Ascending aorta (tissue), 2 donors: ENCODE measurements around the gene HMCN2. TPM values are rescaled to one million over a fixed set of nuclear protein-coding genes. Genes with fewer than 3 reads are reported as not detected.
A peak's percentile ranks its signal among the peaks of the same experiment; 100 is the strongest.

ENCODE experiments used
- DNase-seq, 2 donors: peaks; one replicate each; pipeline ENCODE4 v3.0.0-alpha.2; 2019; ENCODE audit warnings: low spot score in 2 of 2
- H3K27ac ChIP-seq, 2 donors: fragments of 200-600 bp; sonication (generic); one replicate each; pipeline ENCODE4 v1.5.1; 2016 to 2017; ENCODE audit warnings: mild to moderate bottlenecking in 1 of 2
- H3K27me3 ChIP-seq: fragments of 200-600 bp; sonication (generic); one replicate; pipeline ENCODE4 v1.5.1; 2017
- H3K36me3 ChIP-seq, 2 donors: fragments of 200-600 bp; sonication (generic); one replicate each; pipeline ENCODE4 v1.5.1; 2016
- H3K4me1 ChIP-seq, 2 donors: fragments of 200-600 bp; sonication (generic); one replicate each; pipeline ENCODE4 v1.5.1; 2016 to 2017; ENCODE audit warnings: mild to moderate bottlenecking in 1 of 2
- H3K4me3 ChIP-seq, 2 donors: fragments of 200-600 bp; sonication (generic); one replicate each; pipeline ENCODE4 v1.5.1; 2016 to 2017; ENCODE audit warnings: mild to moderate bottlenecking in 1 of 2
- H3K9me3 ChIP-seq, 2 donors: fragments of 200-600 bp; sonication (generic); one replicate each; pipeline ENCODE4 v1.5.1; 2016
- CTCF ChIP-seq, 3 experiments: fragments of 200-600 bp in 2 of 3; fragments of 450-650 bp in 1 of 3; sonication (generic) in 2 of 3; IDR thresholded peaks; one replicate each; pipeline ENCODE4 v1.5.1; 2016 to 2019; ENCODE audit warnings: antibody characterized with exemption in 3 of 3, mild to moderate bottlenecking in 1 of 3, moderate library complexity in 1 of 3
- intact Hi-C: fragments of 100-400 bp; cut with DNase I; formaldehyde crosslinking; loops from one replicate; pipeline ENCODE4 v1.15.1; 2023
- total RNA-seq: library from RNA; depleted of rRNA; stranded (reverse); fragments of >200 nt; gene quantifications from one replicate; pipeline ENCODE4 v1.1.0, GENCODE V29; 2016

HMCN2 gene
- total RNA-seq, 1 donor from 2014 or later = 7.5 TPM

GRCh38 chr9:130240410-130241197, 25.0 kb upstream of the HMCN2 start:
- no peak for TF ChIP-seq CTCF (IDR thresholded peaks at IDR 0.05)
- peaks cover 1 to 6% of the 10 kb centered on the region in 2 donors for H3K4me1 ChIP-seq
- peak in 1 of 2 donors; percentile 84 for DNase-seq

GRCh38 chr9:130241198-130241535, 24.4 kb upstream of the HMCN2 start:
- DNase-seq = no peak
- H3K4me1 ChIP-seq = peaks cover 0 to 2% of the 10 kb centered on the region in 2 donors
- no peaks in the 10 kb centered on the region for H3K27me3 ChIP-seq
- no peak for TF ChIP-seq CTCF (IDR thresholded peaks at IDR 0.05)
- H3K4me3 ChIP-seq = no peak overlapping the region
- intact Hi-C loops = no loop called here
- no peaks in the 10 kb centered on the region for H3K36me3 ChIP-seq
- H3K9me3 ChIP-seq = no peaks in the 10 kb centered on the region
- H3K27ac ChIP-seq = no peak overlapping the region

More at GRCh38 chr9:130240410-130241197, 25.0 kb upstream of the HMCN2 start:
- intact Hi-C loops = no loop called here
- Histone ChIP-seq H3K36me3 (no peaks in the 10 kb centered on the region), H3K27me3 (no peaks in the 10 kb centered on the region), H3K27ac (no peak overlapping the region), H3K9me3 (no peaks in the 10 kb centered on the region), H3K4me3 (no peak overlapping the region)

- H3K4me3 ChIP-seq = peak overlapping the region in 1 of 2 donors; percentile 49
Observed at GRCh38 chr9:130242270-130243014, 23.1 kb upstream of the HMCN2 start.

GRCh38 chr9:130243015-130243881, 22.3 kb upstream of the HMCN2 start:
- Histone ChIP-seq H3K36me3 (no peaks in the 10 kb centered on the region), H3K27me3 (no peaks in the 10 kb centered on the region), H3K27ac (no peak overlapping the region), H3K4me1 (peaks cover 0 to 2% of the 10 kb centered on the region in 2 donors), H3K9me3 (no peaks in the 10 kb centered on the region), H3K4me3 (peak overlapping the region; percentile 34 to 49)
- DNase-seq = peak in 1 of 2 donors; percentile 89
- peak; percentile 87 to 98 (median 94) for TF ChIP-seq CTCF (IDR thresholded peaks at IDR 0.05)
- intact Hi-C loops = no loop called here

More at GRCh38 chr9:130242270-130243014, 23.1 kb upstream of the HMCN2 start:
- no peak overlapping the region for H3K27ac ChIP-seq
- H3K27me3 ChIP-seq = no peaks in the 10 kb centered on the region
- peaks cover 0 to 2% of the 10 kb centered on the region in 2 donors for H3K4me1 ChIP-seq
- intact Hi-C loops = no loop called here
- H3K9me3 ChIP-seq = no peaks in the 10 kb centered on the region
- H3K36me3 ChIP-seq = no peaks in the 10 kb centered on the region
- TF ChIP-seq CTCF (IDR thresholded peaks at IDR 0.05) = no peak
- DNase-seq = no peak

GRCh38 chr9:130243882-130244170, 21.7 kb upstream of the HMCN2 start:
- intact Hi-C loops = no loop called here
- no peak for DNase-seq

More at GRCh38 chr9:130243882-130244170, 21.7 kb upstream of the HMCN2 start:
- no peak for TF ChIP-seq CTCF (IDR thresholded peaks at IDR 0.05)
- Histone ChIP-seq H3K4me1 (peaks cover 0 to 2% of the 10 kb centered on the region in 2 donors), H3K27me3 (no peaks in the 10 kb centered on the region), H3K9me3 (no peaks in the 10 kb centered on the region), H3K4me3 (no peak overlapping the region), H3K36me3 (no peaks in the 10 kb centered on the region), H3K27ac (no peak overlapping the region)
